HG03159 (cell line): ENCODE data around the gene FAM161A.
A peak's percentile ranks its signal among the peaks of the same experiment; 100 is the strongest.
"Not testable (repeated sequence)": the region's sequence is repeated elsewhere in the genome, so short reads cannot be mapped to it uniquely, and the experiment has no call there.

ENCODE experiments used
- ATAC-seq: cut with Tn5 transposase; IDR thresholded peaks from one replicate; pipeline ENCODE4 v1.9.1; 2021; ENCODE audit warnings: mild to moderate bottlenecking, moderate library complexity; ENCODE audit not compliant: unreplicated experiment

Gene FAM161A, protein sequence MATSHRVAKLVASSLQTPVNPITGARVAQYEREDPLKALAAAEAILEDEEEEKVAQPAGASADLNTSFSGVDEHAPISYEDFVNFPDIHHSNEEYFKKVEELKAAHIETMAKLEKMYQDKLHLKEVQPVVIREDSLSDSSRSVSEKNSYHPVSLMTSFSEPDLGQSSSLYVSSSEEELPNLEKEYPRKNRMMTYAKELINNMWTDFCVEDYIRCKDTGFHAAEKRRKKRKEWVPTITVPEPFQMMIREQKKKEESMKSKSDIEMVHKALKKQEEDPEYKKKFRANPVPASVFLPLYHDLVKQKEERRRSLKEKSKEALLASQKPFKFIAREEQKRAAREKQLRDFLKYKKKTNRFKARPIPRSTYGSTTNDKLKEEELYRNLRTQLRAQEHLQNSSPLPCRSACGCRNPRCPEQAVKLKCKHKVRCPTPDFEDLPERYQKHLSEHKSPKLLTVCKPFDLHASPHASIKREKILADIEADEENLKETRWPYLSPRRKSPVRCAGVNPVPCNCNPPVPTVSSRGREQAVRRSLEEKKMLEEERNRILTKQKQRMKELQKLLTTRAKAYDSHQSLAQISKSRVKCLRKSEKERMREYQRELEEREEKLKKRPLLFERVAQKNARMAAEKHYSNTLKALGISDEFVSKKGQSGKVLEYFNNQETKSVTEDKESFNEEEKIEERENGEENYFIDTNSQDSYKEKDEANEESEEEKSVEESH

DNA sequence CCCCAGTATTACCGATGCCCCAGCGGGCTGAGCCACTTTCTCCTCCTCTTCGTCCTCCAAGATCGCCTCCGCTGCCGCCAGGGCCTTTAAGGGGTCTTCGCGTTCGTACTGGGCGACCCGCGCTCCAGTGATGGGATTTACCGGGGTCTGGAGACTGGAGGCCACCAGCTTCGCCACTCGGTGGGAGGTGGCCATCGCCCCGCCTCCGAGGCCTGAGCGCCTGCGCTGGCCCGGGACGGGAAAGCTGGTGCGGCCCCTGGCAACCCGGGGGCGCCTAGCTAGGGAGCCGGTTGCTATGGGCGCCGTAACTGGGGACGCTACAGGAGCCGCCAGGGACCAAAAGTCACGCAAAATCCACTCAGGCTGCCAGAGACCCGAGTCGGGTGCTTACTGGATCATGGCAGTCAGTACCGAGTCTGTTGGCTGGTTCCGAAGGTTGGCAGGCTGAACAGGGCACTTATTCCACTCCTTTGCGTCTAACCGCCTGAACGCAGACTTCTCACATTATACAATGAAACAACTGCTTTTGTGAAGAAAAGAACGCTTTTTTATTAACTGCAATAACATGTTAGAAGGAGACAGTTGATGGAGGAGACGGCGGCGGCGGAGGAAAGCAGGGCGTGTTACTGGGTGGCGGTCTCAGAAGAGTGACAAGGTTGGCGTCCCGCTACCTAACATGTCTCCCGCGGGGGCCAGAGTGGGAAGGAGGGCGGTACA, at the start of gene FAM161A:
Gene FAM161A, minus strand, starts transcription at position 214 of the 717 bp plus-strand sequence. Its CDS starts 19 bp downstream, at position 195.
- ATAC-seq, result peak; percentile 67

DNA sequence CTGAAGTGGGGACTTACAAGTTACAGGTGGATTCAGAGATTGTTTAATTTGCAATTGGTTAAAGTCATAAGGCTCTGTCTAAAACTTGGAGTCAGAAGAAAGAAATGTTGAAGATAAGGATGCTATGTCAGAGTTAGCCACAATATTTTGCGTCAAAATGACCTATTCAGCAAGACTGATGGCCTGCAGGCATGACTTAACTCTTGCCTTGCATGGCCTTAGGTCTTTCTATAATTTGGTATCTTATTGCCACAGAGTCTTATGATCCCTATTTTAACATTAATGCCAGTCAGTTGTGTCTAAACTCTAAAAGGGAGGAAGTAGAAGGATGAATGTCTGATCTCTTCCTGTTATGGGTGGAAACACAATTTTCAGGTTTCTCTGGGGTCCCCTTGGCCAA, 46.4 kb upstream of the FAM161A start:
- ATAC-seq, result no peak

DNA sequence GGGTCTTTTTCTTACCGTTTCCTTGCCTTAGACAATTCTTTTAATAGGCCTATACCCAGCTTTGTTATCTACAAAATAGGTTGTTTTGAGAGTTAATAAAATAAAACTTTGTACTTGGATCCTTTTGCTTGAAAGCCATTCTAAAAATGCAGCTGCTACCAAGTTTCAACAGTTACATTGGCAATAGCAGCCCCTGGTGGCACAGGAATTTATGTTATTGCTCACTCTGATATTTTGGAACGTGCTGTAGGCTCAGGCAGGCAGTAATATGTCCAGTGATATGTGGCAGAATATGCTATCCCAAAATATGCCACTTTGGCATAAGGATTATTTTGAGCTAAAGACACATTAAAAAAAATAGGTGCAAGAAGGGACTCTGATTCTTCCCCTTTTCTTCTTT, 45.0 kb upstream of the FAM161A start:
- ATAC-seq, result no peak

DNA sequence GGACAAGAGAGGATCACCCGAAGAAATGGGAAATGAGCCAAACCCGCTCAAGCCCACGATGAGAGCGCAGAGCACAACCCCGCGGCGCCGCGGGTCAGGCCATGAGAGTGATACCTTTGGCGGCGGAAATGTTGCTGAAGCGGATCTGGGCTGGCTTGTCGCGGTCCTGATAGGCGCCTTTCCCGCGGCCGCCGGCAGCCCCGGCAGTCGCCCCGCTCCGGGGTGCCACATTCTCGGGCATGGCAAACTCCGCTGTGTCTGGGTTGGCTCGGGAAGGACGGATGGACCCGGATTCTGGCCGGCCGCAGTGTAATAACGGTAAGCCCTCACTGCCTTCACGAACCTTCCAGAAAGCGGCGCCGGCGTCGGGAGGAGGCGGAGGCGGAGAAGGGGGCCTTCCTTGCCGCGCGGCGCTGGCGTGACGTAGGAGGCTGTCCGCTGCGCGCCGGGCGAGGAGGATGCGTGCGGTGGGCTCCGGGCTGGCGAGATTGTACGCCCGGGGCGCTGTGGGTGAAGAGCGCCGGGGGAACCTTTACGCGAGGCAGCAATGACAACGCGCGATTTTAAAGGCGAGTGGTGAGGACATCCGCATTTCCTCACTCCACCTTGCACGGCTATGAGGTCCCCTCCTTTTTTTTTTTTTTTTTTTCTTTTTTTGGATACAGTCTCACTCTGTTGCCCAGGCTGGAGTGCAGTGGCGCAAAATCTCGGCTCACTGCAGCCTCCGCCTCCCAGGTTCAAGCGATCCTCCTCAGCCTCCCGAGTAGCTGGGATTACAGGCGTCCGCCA, 34.6 kb upstream of the FAM161A start, which contains the start of gene CCT4:
Gene CCT4, minus strand, starts transcription at position 390 of the 789 bp plus-strand sequence. Its CDS starts 149 bp downstream, at position 241.
- peak; percentile 73 for ATAC-seq

- no peak for ATAC-seq
Measured at GRCh38 chr2:61887717-61888266, 33.9 kb upstream of the FAM161A start.

GRCh38 chr2:61885896-61886603, 32.2 kb upstream of the FAM161A start:
- ATAC-seq, result no peak

DNA sequence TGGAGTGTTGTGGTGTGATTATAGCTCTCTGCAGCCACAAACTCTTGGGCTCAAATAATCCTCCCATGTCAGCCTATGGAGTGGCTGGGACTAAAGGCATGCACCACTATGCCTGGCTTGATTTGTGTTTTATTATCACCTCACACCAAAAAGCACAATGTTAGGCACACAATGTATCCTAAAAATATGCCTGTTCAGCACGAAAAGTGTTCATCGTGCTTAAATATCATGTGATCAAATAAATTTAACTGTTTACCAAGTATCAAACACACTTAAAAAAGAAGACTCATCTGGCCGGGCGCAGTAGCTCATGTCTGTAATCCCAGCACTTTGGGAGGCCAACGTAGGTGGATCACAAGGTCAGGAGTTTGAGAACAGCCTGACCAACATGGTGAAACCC, 29.0 kb upstream of the FAM161A start:
- ATAC-seq, result no peak

- ATAC-seq, result not testable (repeated sequence)
Measured at GRCh38 chr2:61879351-61879750, 25.5 kb upstream of the FAM161A start.

DNA sequence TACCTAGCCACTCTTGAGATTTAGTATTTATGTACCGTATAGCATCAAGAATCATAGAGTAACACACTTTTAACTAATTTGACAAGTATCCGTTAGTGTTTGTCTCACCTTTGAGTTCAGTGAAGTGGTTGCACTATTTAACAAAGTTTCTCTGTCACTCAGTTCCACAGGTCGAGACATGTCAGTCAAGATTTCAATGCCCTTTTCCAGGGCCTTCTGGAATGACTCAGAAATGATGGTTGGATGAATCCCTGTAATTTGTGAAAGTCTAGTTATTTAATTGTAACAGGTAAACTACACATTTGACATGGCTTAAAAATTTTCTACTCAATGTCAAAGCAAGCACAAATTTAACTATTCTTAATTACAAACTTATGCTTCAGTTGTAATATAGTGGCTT, 24.9 kb upstream of the FAM161A start:
- ATAC-seq, result no peak

GRCh38 chr2:61877571-61878245, 23.8 kb upstream of the FAM161A start:
- ATAC-seq, result no peak

GRCh38 chr2:61876400-61876799, 22.5 kb upstream of the FAM161A start:
- ATAC-seq, result no peak

DNA sequence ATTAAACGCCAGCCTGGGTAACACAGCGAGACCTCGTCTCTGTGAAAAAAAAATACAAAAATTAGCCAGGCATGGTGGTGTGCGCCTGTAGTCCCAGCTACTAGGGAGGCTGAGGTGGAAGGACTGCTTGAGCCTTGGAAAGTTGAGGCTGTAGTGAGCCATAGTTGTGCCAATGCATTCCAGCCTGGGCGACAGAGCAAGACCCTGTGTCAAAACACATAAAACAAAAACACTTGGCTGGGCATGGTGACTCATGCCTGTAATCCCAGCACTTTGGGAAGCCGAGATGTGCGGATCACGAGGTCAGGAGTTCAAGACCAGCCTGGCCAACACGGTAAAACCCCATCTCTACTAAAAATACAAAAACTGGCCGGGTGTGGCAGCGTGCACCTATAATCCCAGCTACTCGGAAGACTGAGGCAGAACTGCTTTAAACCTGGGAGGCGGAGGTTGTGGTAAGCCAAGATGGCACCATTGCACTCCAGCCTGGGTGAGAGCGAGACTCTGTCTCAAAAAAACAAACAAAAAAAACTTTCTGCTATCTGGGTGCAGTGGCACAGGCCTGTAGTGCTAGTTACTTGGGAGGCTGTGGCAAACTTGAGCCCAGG, 12.7 kb upstream of the FAM161A start:
- not testable (repeated sequence) for ATAC-seq

- ATAC-seq, result no peak
Measured at GRCh38 chr2:61862085-61862484, 8.2 kb upstream of the FAM161A start.

- no peak for ATAC-seq
Measured at GRCh38 chr2:61857224-61857623, 3.4 kb upstream of the FAM161A start.

GRCh38 chr2:61855318-61855613, 1.4 kb upstream of the FAM161A start:
- ATAC-seq, result no peak

- ATAC-seq, result peak; percentile 95
Measured at GRCh38 chr2:61854564-61855317, 881 bp upstream of the FAM161A start.

- peak; percentile 44 for ATAC-seq
Measured at GRCh38 chr2:61853086-61853846, 594 bp downstream of the FAM161A start.
